Esophagus muscularis mucosa (tissue), 4 donors: Measurements from ENCODE around the gene ACSM2B. TPM values are rescaled to one million over a fixed set of nuclear protein-coding genes. Genes with fewer than 3 reads are reported as not detected.
"Not testable (repeated sequence)": the region's sequence is repeated elsewhere in the genome, so short reads cannot be mapped to it uniquely, and the experiment has no call there.

Experiments
- DNase-seq: peaks from one replicate; pipeline ENCODE4 v3.0.0-alpha.2; 2017; ENCODE audit errors: extremely low spot score
- H3K27ac ChIP-seq, 4 donors: fragments of 200-600 bp; sonication (generic); replicated peaks in 1 of 4; 1 replicate in 3 of 4; 2 replicates in 1 of 4; pipeline ENCODE4 v1.5.1; 2016 to 2019; ENCODE audit warnings: mild to moderate bottlenecking in 1 of 4
- H3K27me3 ChIP-seq, 4 donors: fragments of 200-600 bp; sonication (generic); one replicate each; pipeline versions ENCODE4 v1.5.1 to v1.6.0; 2016 to 2019
- H3K36me3 ChIP-seq, 4 donors: fragments of 200-600 bp; sonication (generic); one replicate each; pipeline ENCODE4 v1.5.1; 2016 to 2019
- H3K4me1 ChIP-seq, 4 donors: fragments of 200-600 bp; sonication (generic); one replicate each; pipeline ENCODE4 v1.5.1; 2016 to 2019
- H3K4me3 ChIP-seq, 4 donors: fragments of 200-600 bp; sonication (generic); 1 replicate in 2 of 4; 2 replicates in 2 of 4; pipeline ENCODE4 v1.5.1; 2016 to 2019; ENCODE audit warnings: mild to moderate bottlenecking in 4 of 4, moderate library complexity in 1 of 4
- H3K9me3 ChIP-seq, 4 donors: fragments of 200-600 bp; sonication (generic); 1 replicate in 3 of 4; 2 replicates in 1 of 4; pipeline ENCODE4 v1.5.1; 2016 to 2019
- CTCF ChIP-seq, 3 experiments: fragments of 200-600 bp in 2 of 3; fragments of 450-650 bp in 1 of 3; sonication (generic) in 2 of 3; IDR thresholded peaks; one replicate each; pipeline ENCODE4 v1.5.1; 2017 to 2019; ENCODE audit warnings: antibody characterized with exemption in 3 of 3, mild to moderate bottlenecking in 2 of 3, moderate library complexity in 1 of 3
- EP300 ChIP-seq: sonication (generic); formaldehyde crosslinking; IDR thresholded peaks from one replicate; pipeline ENCODE4 v1.6.1; 2017; ENCODE audit warnings: antibody characterized with exemption
- POLR2A ChIP-seq: fragments of 450-650 bp; IDR thresholded peaks from one replicate; pipeline ENCODE4 v1.6.1; 2017; ENCODE audit warnings: antibody characterized with exemption, moderate library complexity, mild to moderate bottlenecking, low read depth
- POLR2AphosphoS5 ChIP-seq, 2 donors: sonication (generic); formaldehyde crosslinking; IDR thresholded peaks; one replicate each; pipeline ENCODE4 v1.6.1; 2017; ENCODE audit warnings: antibody characterized with exemption in 2 of 2
- WGBS: methylation state at CpG from one replicate; pipeline ENCODE4 v1.1.5; 2018; 5-methylcytosine and 5-hydroxymethylcytosine counted together
- intact Hi-C: fragments of 100-400 bp; cut with DNase I; formaldehyde crosslinking; loops from one replicate; pipeline ENCODE4 v1.15.1; 2023
- total RNA-seq, 4 donors: library from RNA; depleted of rRNA; stranded (reverse); fragments of >200 nt; gene quantifications; one replicate each; pipeline versions ENCODE4 v1.1.0 to v1.2.1, GENCODE V29; 2016

ACSM2B gene
- total RNA-seq, 4 donors from 2014 or later, result not detected

- WGBS, result no CpG with 5 or more reads among the region's 2 CpGs
- H3K36me3 ChIP-seq, H3K27me3 ChIP-seq, H3K4me3 ChIP-seq, intact Hi-C loops, DNase-seq, H3K9me3 ChIP-seq: not testable (repeated sequence)
- peak; percentile 48 to 90 for TF ChIP-seq POLR2AphosphoS5 (IDR thresholded peaks at IDR 0.05)
- Histone ChIP-seq H3K4me1 (peaks cover 0 to 25% (median 4%) of the 10 kb centered on the region in 4 donors), H3K27ac (peak overlapping the region; percentile 66 to 73 (median 72))
Observed at GRCh38 chr16:20587645-20588074, 11.5 kb upstream of the ACSM2B start.

GRCh38 chr16:20586716-20587115, 10.5 kb upstream of the ACSM2B start:
- DNase-seq, intact Hi-C loops: not testable (repeated sequence)
- 67% methylated on average over 1 of the region's 1 CpG for WGBS

GRCh38 chr16:20586112-20586511, 9.9 kb upstream of the ACSM2B start:
- DNase-seq, intact Hi-C loops, H3K27me3 ChIP-seq, H3K9me3 ChIP-seq, H3K4me3 ChIP-seq, H3K27ac ChIP-seq, H3K36me3 ChIP-seq: not testable (repeated sequence)
- peaks cover 0 to 25% (median 4%) of the 10 kb centered on the region in 4 donors for H3K4me1 ChIP-seq
- WGBS, result 71% methylated on average over 5 of the region's 6 CpGs

More at GRCh38 chr16:20586716-20587115, 10.5 kb upstream of the ACSM2B start:
- peak overlapping the region; percentile 70 to 76 (median 72) for H3K27ac ChIP-seq
- H3K36me3 ChIP-seq, H3K27me3 ChIP-seq, H3K9me3 ChIP-seq, H3K4me3 ChIP-seq: not testable (repeated sequence)
- H3K4me1 ChIP-seq, result peaks cover 0 to 25% (median 4%) of the 10 kb centered on the region in 4 donors

GRCh38 chr16:20580487-20581259, 4.5 kb upstream of the ACSM2B start:
- H3K4me3 ChIP-seq, DNase-seq, intact Hi-C loops, H3K9me3 ChIP-seq, H3K4me1 ChIP-seq, H3K27ac ChIP-seq, H3K27me3 ChIP-seq, H3K36me3 ChIP-seq: not testable (repeated sequence)
- WGBS, result no CpG with 5 or more reads among the region's 3 CpGs

- H3K9me3 ChIP-seq, H3K27me3 ChIP-seq, DNase-seq, H3K4me1 ChIP-seq, H3K36me3 ChIP-seq, intact Hi-C loops, H3K27ac ChIP-seq, H3K4me3 ChIP-seq: not testable (repeated sequence)
- 100% methylated on average over 1 of the region's 3 CpGs for WGBS
Observed at GRCh38 chr16:20578091-20578490, 1.9 kb upstream of the ACSM2B start.

- intact Hi-C loops, result not testable (repeated sequence)
Observed at GRCh38 chr16:20569117-20569651, 7.0 kb downstream of the ACSM2B start.

GRCh38 chr16:20568404-20568803, 7.8 kb downstream of the ACSM2B start:
- intact Hi-C loops, result no loop called here
- TF ChIP-seq POLR2AphosphoS5 (IDR thresholded peaks at IDR 0.05), result no peak
- no peak for TF ChIP-seq POLR2A
- TF ChIP-seq EP300, result no peak
- TF ChIP-seq CTCF (IDR thresholded peaks at IDR 0.05), result no peak
- WGBS, result 78% methylated on average over 3 of the region's 3 CpGs

More at GRCh38 chr16:20569117-20569651, 7.0 kb downstream of the ACSM2B start:
- DNase-seq, H3K36me3 ChIP-seq, H3K4me3 ChIP-seq, H3K27ac ChIP-seq, H3K9me3 ChIP-seq, H3K27me3 ChIP-seq, H3K4me1 ChIP-seq: not testable (repeated sequence)
- 79% methylated on average over 2 of the region's 2 CpGs for WGBS

GRCh38 chr16:20566864-20567263, 9.3 kb downstream of the ACSM2B start:
- no peak for TF ChIP-seq POLR2AphosphoS5 (IDR thresholded peaks at IDR 0.05)
- no peak for TF ChIP-seq EP300
- TF ChIP-seq POLR2A, result no peak
- no peak for TF ChIP-seq CTCF (IDR thresholded peaks at IDR 0.05)
- Histone ChIP-seq H3K27ac (no peak overlapping the region), H3K36me3 (no peaks in the 10 kb centered on the region), H3K4me1 (no peaks in the 10 kb centered on the region), H3K4me3 (no peak overlapping the region), H3K27me3 (no peaks in the 10 kb centered on the region), H3K9me3 (peaks cover 0 to 7% (median 0%) of the 10 kb centered on the region in 4 donors)
- intact Hi-C loops, result no loop called here
- no peak for DNase-seq

More at GRCh38 chr16:20568404-20568803, 7.8 kb downstream of the ACSM2B start:
- Histone ChIP-seq H3K27me3 (no peaks in the 10 kb centered on the region), H3K27ac (no peak overlapping the region), H3K4me3 (no peak overlapping the region), H3K4me1 (no peaks in the 10 kb centered on the region), H3K9me3 (no peaks in the 10 kb centered on the region), H3K36me3 (no peaks in the 10 kb centered on the region)
- DNase-seq, result no peak

- H3K36me3 ChIP-seq, H3K4me3 ChIP-seq, H3K9me3 ChIP-seq, DNase-seq, H3K27ac ChIP-seq, intact Hi-C loops, H3K27me3 ChIP-seq, H3K4me1 ChIP-seq: not testable (repeated sequence)
- WGBS, result 61% methylated on average over 2 of the region's 2 CpGs
Observed at GRCh38 chr16:20565334-20565733, 10.8 kb downstream of the ACSM2B start.

GRCh38 chr16:20564218-20564617, 11.9 kb downstream of the ACSM2B start:
- H3K4me1 ChIP-seq, H3K27ac ChIP-seq, H3K4me3 ChIP-seq, H3K36me3 ChIP-seq, intact Hi-C loops, H3K9me3 ChIP-seq, H3K27me3 ChIP-seq, DNase-seq: not testable (repeated sequence)
- 100% methylated on average over 2 of the region's 3 CpGs for WGBS
